GM23248 (cell line): Measurements from ENCODE around the gene KAZN. TPM values are rescaled to one million over a fixed set of nuclear protein-coding genes. Genes with fewer than 3 reads are reported as not detected.

Experiments
- DNase-seq: peaks from one replicate; pipeline ENCODE4 v3.0.0-alpha.2; 2015
- H2AFZ ChIP-seq: fragments of 200-600 bp; sonication (generic); 2 replicates; pipeline ENCODE4 v1.6.1; 2016; ENCODE audit warnings: antibody characterized with exemption
- H3F3A ChIP-seq: fragments of 200-600 bp; sonication (generic); 2 replicates; pipeline ENCODE4 v1.6.1; 2016; ENCODE audit warnings: mild to moderate bottlenecking, antibody characterized with exemption, mixed run types; ENCODE audit not compliant: insufficient read depth
- H3K27ac ChIP-seq: fragments of 200-600 bp; sonication (generic); 2 replicates; pipeline ENCODE4 v1.5.1; 2016; ENCODE audit warnings: mild to moderate bottlenecking
- H3K27me3 ChIP-seq: fragments of 200-600 bp; sonication (generic); replicated peaks from 2 replicates; pipeline ENCODE4 v1.6.1; 2016; ENCODE audit warnings: mild to moderate bottlenecking; ENCODE audit not compliant: insufficient read depth
- H3K36me3 ChIP-seq: fragments of 200-600 bp; sonication (generic); 2 replicates; pipeline ENCODE4 v1.6.1; 2016; ENCODE audit warnings: low read depth, mild to moderate bottlenecking
- H3K4me1 ChIP-seq: fragments of 200-600 bp; sonication (generic); 2 replicates; pipeline ENCODE4 v1.6.1; 2016; ENCODE audit warnings: mild to moderate bottlenecking; ENCODE audit not compliant: insufficient read depth
- H3K4me2 ChIP-seq: fragments of 200-600 bp; sonication (generic); one replicate; pipeline ENCODE4 v1.6.1; 2016; ENCODE audit warnings: mild to moderate bottlenecking; ENCODE audit not compliant: unreplicated experiment
- H3K4me3 ChIP-seq: fragments of 200-600 bp; sonication (generic); 2 replicates; pipeline ENCODE4 v1.5.1; 2016; ENCODE audit warnings: mild to moderate bottlenecking
- H3K79me2 ChIP-seq: fragments of 200-600 bp; sonication (generic); 2 replicates; pipeline ENCODE4 v1.6.1; 2016; ENCODE audit warnings: mild to moderate bottlenecking; ENCODE audit not compliant: insufficient read depth
- H3K9ac ChIP-seq: fragments of 200-600 bp; sonication (generic); 2 replicates; pipeline ENCODE4 v1.6.1; 2016; ENCODE audit warnings: mild to moderate bottlenecking
- H3K9me2 ChIP-seq: fragments of 200-600 bp; sonication (generic); 2 replicates; pipeline ENCODE4 v1.6.1; 2016; ENCODE audit warnings: mixed run types, mild to moderate bottlenecking, moderate library complexity; ENCODE audit not compliant: insufficient read depth
- H3K9me3 ChIP-seq: fragments of 200-600 bp; sonication (generic); one replicate; pipeline ENCODE4 v1.6.1; 2017; ENCODE audit warnings: low read depth
- H4K20me1 ChIP-seq: fragments of 200-600 bp; sonication (generic); 2 replicates; pipeline ENCODE4 v1.6.0; 2016; ENCODE audit not compliant: insufficient read depth
- EZH2 ChIP-seq: fragments of 200-600 bp; sonication (generic); IDR thresholded peaks from 2 replicates; pipeline ENCODE4 v1.6.1; 2018; ENCODE audit warnings: antibody characterized with exemption, mild to moderate bottlenecking; ENCODE audit not compliant: insufficient read depth, poor library complexity, severe bottlenecking
- EZH2phosphoT487 ChIP-seq: fragments of 200-600 bp; sonication (generic); IDR thresholded peaks from 2 replicates; pipeline ENCODE4 v1.6.1; 2018; ENCODE audit warnings: antibody characterized with exemption, moderate library complexity, mild to moderate bottlenecking, low read depth; ENCODE audit not compliant: insufficient read depth
- WGBS, 2 experiments: methylation state at CpG; one replicate each; pipeline ENCODE4 v1.1.6; 2015 to 2017; ENCODE audit warnings: low lambda C conversion rate in 2 of 2, low coverage in 1 of 2; ENCODE audit errors: missing lambda C conversion rate in 2 of 2; 5-methylcytosine and 5-hydroxymethylcytosine counted together
- in situ Hi-C: fragments of 300-500 bp; cut with MboI; formaldehyde crosslinking; loops from 2 replicates; pipeline ENCODE4 v1.15.0; 2020
- polyA plus RNA-seq: library from polyadenylated mRNA; unstranded; fragments of >200 nt; fragmentation: Nextera tagmentation; extraction: Ambion mirVana; gene quantifications from 2 replicates; pipeline ENCODE4 v1.2.1, GENCODE V29; 2016
- total RNA-seq: library from RNA; depleted of rRNA; stranded (reverse); fragments of >200 nt; shearing (Covaris generic); gene quantifications from 2 replicates; pipeline ENCODE4 v1.2.3, GENCODE V29; 2014

KAZN gene
- total and polyA plus RNA-seq, 2 experiments from 2014 or later: 4.9 to 7.2 TPM

- H3K4me3 ChIP-seq: no peak overlapping the region
- peaks cover 34% of the 10 kb centered on the region for H3K4me1 ChIP-seq
- no peaks in the 10 kb centered on the region for H4K20me1 ChIP-seq
- in situ Hi-C loops: no loop called here
- no peaks in the 10 kb centered on the region for H3K27me3 ChIP-seq
- H3K9ac ChIP-seq: peak overlapping the region; percentile 18; the same call in 1 of the 2 replicates
- peak overlapping the region; percentile 31 for H3K27ac ChIP-seq
- H3K9me2 ChIP-seq: no peaks in the 10 kb centered on the region
- no peak for TF ChIP-seq EZH2phosphoT487
- TF ChIP-seq EZH2: no peak
- H2AFZ ChIP-seq: no peak overlapping the region
- DNase-seq: peak; percentile 32
- H3K4me2 ChIP-seq: peak overlapping the region; percentile 20
- no peaks in the 10 kb centered on the region for H3K9me3 ChIP-seq
- peaks cover 22% of the 10 kb centered on the region for H3K79me2 ChIP-seq
- H3F3A ChIP-seq: peaks cover 23% of the 10 kb centered on the region
- WGBS, 2 experiments: 43 to 44% methylated on average over 8 to 12 of the region's 12 CpGs
- H3K36me3 ChIP-seq: no peaks in the 10 kb centered on the region
These were observed 399.3 kb downstream of the KAZN start for GRCh38 chr1:14997646-14998276.

- Histone ChIP-seq H3K4me1 (peaks cover 34% of the 10 kb centered on the region), H3K79me2 (peaks cover 30% of the 10 kb centered on the region), H3K4me2 (no peak overlapping the region), H3K27ac (no peak overlapping the region), H3F3A (peaks cover 23% of the 10 kb centered on the region), H3K9ac (no peak overlapping the region), H4K20me1 (no peaks in the 10 kb centered on the region), H3K9me3 (no peaks in the 10 kb centered on the region), H3K4me3 (no peak overlapping the region), H3K9me2 (no peaks in the 10 kb centered on the region), H2AFZ (no peak overlapping the region), H3K36me3 (no peaks in the 10 kb centered on the region), H3K27me3 (no peaks in the 10 kb centered on the region)
- DNase-seq: no peak
- TF ChIP-seq EZH2: no peak
- TF ChIP-seq EZH2phosphoT487: no peak
- WGBS, 2 experiments: 89 to 92% methylated on average over 9 to 10 of the region's 10 CpGs
- in situ Hi-C loops: no loop called here
These were observed 401.0 kb downstream of the KAZN start for GRCh38 chr1:14999441-14999840.

- Histone ChIP-seq H3K4me3 (no peak overlapping the region), H3K9me2 (no peaks in the 10 kb centered on the region), H3F3A (peaks cover 23% of the 10 kb centered on the region), H3K27ac (no peak overlapping the region), H3K79me2 (peaks cover 36% of the 10 kb centered on the region), H3K4me1 (peaks cover 34% of the 10 kb centered on the region), H3K9me3 (no peaks in the 10 kb centered on the region), H3K9ac (no peak overlapping the region), H2AFZ (no peak overlapping the region), H4K20me1 (no peaks in the 10 kb centered on the region), H3K4me2 (no peak overlapping the region), H3K27me3 (no peaks in the 10 kb centered on the region), H3K36me3 (no peaks in the 10 kb centered on the region)
- no peak for DNase-seq
- no peak for TF ChIP-seq EZH2
- TF ChIP-seq EZH2phosphoT487: no peak
- in situ Hi-C loops: no loop called here
- 94 to 95% methylated on average over 4 of the region's 4 CpGs for WGBS, 2 experiments
These were observed 401.5 kb downstream of the KAZN start for GRCh38 chr1:15000030-15000429.

DNA sequence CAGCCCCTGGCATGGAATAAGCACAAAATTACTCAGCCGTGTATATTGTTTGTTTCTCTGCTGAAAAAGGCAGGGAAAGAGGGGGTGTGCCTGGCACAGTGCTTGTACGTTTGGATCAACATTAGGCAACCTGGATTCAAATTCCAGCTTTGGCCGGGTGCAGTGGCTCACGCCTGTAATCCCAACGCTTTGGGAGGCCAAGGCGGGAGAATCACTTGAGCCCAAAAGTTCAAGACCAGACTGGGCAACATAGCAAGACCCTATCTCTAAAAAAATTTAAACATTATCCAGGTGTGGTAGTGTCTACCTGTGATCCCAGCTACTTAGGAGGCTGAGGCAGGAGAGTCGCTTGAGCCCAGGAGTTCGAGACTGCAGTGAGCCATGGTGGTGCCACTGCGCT is 402.2 kb downstream of the KAZN start:
- TF ChIP-seq EZH2 (no peak), EZH2phosphoT487 (no peak)
- Histone ChIP-seq H2AFZ (no peak overlapping the region), H3K4me1 (peaks cover 29% of the 10 kb centered on the region), H3K4me2 (no peak overlapping the region), H3K9me3 (no peaks in the 10 kb centered on the region), H3F3A (peaks cover 21% of the 10 kb centered on the region), H3K27ac (no peak overlapping the region), H3K4me3 (no peak overlapping the region), H3K79me2 (peaks cover 42% of the 10 kb centered on the region), H3K9me2 (no peaks in the 10 kb centered on the region), H3K36me3 (no peaks in the 10 kb centered on the region), H3K27me3 (no peaks in the 10 kb centered on the region), H4K20me1 (no peaks in the 10 kb centered on the region), H3K9ac (no peak overlapping the region)
- in situ Hi-C loops: no loop called here
- DNase-seq: no peak
- WGBS, 2 experiments: 73 to 80% methylated on average over 9 of the region's 9 CpGs
